HG03565 (cell line): Measurements from ENCODE around the gene INSIG1.

Experiments
- ATAC-seq: cut with Tn5 transposase; IDR thresholded peaks from one replicate; pipeline ENCODE4 v1.9.1; 2021; ENCODE audit warnings: mild to moderate bottlenecking, moderate library complexity; ENCODE audit not compliant: unreplicated experiment

INSIG1 gene

DNA sequence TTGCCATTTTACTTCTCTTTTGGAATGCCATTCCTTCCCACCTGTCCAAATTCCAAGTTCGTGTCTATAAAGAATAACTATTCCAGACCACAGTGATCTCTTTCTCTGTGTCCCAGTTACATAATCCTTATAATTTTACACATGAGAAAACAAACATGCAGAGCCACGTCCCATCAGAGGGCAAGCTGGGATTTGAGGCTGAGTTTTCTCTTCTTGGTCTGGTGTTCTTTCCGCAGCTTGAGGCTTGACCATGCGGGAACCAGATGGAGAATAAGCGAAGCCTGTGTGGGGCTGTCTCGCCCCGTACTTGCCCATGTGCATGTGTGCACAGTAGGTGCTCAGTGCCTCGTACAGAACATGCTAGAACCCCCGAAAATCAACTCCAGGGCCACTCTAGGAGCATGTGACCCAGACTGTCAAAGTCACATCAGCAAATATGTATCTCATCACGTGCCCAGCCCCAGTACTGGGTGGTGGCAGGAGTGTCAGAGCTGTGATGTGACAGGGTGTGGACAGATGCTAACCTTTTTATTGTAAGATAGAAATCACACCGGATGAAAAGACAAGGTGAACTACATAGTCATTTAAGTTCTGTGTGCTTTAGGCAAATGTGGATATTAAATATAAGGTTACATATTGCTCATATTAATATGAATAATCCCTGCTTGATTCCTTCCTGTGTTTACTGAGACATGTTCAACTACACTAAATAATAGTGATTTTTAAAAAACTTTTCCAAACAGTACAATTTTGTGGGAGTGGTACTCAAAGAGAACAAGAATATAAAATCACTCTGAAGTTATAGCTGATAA lies 3.2 kb downstream of the INSIG1 start:
- no peak for ATAC-seq

DNA sequence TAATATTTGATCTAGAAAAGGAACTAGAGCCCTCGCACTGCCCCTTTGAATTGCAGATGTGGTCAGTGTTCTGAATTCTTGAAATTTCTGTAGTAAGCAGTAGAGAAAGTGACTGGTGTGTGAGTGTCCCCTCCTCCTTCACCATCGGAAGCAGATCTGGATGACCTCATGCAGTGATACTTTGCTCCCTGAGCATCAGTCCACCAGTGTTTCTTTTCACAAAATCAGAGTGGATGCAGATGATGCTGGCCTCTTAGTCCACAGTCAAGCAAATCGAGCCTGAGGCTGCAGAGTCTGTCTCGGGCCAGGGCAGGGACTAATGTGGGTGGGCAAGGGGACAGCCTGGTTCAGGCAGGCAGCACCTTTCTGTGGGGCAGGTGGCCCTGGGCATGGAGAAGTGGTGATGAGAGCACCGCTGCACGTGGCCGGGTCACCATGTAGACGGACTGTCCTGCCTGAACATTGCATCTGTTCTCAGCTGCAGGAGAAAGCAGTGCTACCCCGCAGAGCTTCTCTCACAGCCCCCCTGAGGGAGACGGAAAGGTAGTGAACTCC lies 5.4 kb downstream of the INSIG1 start:
- no peak for ATAC-seq

DNA sequence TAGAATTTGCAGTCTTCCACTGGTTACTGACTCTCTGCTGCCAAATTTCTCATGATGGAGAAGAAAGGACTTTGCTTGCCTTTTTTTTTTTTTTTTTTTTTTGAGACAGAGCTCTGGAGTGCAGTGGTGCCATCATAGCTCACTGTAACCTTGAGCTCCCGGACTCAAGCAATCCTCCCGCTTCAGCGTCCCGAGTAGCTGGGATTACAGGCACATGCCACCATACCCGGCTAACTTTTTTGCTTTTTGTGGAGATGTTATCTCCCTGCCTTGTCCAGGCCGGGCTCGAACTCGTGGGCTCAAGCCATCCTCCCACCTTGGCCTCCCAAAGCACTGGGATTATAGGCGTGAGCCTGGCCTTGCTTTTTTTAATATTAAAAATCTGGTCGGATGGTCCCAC lies 6.2 kb downstream of the INSIG1 start:
- ATAC-seq: no peak

DNA sequence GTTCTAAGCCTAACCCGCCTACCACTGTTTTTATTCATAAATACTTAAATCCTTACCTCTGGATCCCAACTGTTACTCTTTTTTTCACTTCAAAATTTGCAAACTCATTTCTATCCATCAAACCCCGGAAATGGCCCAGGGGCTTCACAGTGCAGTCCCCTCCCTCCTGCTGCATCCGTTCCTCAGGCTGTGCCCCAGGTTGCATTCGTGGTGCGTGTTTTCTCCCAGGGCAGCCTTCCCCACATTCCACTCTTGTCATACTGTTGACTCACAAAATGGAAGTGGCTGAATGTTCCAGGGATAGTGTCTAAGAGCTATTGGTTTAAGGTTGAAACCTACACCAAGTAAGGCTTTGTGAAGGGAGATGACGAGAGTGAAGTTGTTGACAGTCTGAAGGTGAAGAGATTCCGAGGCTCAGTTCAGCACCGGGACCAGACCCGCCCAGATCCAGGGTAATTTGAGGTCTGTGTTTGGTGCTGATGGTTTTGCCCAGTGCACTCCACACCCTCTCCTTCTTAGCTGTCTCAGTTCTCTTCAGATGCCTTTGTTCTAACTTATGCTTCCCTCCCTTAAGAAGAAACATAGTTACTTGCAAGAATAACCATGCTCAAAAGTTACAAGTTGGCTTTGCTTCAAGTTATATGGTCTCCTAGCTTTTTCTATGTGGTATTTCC lies 7.7 kb downstream of the INSIG1 start:
- ATAC-seq: no peak

DNA sequence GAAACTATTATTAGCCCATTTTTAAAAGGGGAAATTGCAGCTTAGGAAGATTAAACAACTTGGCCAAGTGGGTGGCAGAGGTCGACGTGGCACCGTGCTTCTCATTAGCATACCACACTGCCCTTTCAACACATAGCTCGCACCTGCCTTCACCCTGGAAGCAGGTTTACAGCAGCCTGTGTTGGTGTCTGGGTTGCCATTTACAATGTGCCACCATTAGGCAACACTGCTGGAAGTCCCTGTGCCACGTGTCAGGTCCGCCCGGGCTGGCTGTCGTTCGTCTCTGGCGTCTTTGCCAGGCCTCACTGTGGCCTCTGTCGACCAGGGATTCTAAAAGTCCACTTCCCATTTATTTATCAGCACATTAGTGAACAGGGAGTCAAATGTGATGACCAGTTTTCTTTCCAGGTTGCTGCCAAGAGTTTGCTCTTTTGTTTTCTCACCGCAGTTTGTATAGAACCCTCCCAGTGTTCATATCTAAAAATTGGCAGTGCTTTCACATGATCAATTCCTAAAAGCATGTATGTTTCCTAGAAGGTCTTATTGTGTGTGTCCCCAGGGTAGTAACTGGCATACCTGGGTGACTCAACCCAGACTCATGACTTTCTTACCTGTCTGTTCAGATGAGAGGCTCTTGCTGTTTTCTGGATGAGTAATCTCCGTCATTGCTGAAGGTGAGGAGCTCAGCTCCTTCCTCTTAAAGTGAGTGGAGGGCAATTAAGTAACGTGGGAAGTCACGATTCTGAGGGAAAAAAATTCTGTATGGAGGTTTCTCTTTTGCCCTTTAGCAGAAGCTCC lies 9.2 kb downstream of the INSIG1 start:
- no peak for ATAC-seq

DNA sequence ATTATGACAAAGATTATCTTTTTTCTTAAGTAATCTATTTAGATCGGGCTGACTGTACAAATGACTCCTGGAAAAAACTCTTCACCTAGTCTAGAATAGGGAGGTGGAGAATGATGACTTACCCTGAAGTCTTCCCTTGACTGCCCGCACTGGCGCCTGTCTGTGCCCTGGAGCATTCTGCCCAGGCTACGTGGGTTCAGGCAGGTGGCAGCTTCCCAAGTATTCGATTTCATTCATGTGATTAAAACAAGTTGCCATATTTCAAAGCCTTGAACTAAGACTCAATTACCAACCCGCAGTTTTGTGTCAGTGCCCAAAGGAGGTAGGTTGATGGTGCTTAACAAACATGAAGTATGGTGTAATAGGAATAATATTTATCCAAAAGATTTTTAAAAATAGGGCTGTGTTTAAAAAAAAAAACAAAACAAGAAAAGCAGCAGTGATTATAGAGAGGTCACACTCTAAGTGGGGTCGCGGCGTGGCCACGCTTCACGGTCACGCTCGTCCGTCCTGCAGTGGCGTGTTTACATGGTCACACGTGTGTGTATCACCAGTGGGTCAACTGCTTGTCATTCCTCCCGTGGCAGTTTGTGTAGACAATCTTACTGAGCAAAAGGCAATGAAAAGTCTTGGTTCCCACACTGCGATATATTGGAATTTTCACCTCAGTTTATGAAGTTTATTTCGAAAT lies 10.8 kb downstream of the INSIG1 start:
- ATAC-seq: no peak

DNA sequence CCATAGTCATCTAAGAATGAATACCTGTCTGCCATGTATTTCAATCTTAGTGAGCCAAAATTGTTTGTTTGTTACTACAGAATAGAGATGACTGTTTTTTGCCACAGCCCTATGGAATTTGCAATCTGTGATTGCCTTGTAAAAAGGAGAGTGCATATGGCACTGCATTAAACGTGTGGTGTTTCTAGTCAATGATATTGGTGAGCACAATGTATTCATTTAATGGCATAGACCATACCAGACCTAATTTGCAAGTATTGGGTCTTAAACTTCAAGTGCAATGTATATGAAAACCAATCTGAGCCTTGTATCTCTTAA lies 11.3 kb downstream of the INSIG1 start:
- no peak for ATAC-seq

DNA sequence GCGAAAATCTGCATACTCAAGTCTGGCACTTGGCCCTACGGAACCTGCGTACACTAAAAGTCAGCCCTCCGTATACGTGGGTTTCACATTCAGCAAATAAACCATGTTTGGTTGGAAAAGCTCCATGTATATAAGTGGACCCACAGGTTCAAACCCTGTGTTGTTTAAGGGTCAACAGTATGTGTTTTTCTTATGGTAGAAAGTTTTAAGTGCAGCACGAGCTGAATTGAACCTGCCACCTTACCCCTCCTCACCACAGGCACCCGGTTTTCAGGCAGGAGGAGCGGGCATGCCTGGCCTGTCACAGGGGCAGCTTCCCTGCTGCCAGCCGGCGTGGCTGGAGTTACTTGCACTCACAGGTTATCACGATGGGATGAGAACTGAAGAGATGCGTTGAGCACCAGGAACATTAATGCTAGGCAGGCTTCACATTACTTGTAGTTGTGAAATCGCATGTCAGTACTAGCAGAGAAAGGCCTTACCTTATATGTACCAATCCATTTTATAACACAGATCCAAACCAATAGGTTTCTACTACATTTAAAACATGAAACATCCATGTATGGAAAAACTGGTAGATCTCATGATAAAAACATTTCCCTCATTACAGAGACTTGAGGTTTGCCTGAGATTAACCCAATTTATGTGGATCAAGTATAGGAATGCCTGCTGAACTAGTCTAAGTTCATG lies 12.9 kb downstream of the INSIG1 start:
- no peak for ATAC-seq

DNA sequence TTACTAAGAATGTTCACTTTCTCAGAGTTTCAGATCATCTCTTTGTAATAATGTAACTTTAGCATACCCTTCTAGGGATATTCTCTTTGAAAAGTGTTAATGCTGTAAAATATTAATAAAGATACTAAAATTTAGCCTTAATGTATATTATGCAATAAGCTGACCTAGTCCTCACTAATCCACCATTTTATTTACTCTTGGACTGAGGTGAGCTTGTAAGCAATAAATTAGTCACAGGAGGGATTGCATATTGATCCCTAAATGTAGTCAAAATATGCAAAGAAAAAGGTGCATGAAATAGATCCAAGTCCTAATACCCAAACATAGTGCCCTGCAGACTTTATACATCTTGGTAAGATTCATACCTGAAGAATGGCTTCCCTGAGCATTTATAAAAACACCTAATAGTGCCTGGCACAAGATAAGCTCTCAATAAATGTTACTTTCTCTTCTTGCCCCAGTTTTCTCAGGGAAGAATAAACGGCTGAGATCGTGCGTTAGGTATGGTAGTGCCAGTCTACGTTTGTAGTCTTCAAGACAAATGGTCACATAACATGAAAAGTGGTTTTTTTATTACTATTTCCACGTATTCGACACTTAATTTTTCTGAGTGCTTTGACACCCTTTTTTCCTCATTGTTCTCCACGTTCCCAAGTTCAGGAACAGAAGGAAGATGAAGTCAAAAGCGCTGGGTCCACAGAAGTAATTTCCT lies 14.3 kb downstream of the INSIG1 start:
- ATAC-seq: no peak

DNA sequence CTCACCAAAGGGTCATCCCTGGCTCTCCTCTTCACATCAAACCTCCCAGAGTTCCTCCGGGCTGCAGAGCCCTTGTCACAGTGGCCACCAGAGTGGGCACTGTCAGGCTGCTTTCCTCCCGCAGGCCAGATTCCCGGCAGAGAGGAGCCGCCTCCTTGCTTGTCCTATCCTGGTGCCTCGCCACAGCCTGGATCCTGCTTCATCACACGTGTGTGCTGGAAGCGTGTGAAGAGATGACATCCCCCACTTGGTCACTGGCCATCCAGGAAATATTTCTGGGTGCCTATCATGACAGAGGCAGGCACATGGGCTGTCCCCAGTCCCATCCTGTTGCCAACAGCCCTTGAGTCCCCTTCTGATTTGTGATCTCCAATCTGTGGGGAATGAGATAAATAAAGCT lies 15.0 kb downstream of the INSIG1 start:
- no peak for ATAC-seq

DNA sequence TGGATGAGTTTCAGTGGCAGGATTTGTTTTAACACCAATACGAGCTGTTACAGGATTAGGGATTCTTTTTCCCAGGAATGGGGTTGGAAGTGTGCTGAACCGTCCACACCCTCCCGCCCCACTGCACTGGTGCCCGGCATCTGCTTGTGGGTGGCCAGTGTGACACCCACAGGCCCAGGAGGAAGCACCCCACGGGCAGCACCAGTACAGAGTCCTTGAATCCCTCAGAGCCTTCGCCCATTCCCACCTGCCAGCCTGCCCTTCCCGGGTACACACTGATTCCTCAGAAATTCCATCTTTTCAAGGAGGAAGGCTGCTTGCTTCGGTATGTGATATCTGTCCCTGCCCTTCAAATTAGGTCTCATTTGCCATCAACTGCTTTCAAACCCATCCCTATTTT lies 15.4 kb downstream of the INSIG1 start:
- no peak for ATAC-seq

DNA sequence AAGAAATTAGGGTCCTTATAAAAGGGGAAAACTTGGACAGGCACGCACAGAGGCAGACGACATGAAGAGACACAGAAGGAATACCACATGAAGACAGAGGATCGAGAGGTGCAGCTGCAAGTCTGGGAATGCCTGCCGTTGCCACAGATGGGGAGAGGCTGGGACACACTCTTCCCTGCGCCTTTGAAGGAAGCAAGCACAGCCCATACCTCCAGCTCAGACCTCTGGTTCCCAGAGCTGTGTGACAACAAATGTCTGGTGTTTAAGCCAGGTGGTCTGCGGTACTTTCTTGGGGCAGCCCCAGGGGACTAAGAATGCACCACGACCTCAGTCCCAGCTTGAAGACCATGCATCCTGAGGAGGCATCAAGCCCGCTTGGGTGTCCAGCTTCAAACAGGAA lies 18.3 kb downstream of the INSIG1 start:
- no peak for ATAC-seq

DNA sequence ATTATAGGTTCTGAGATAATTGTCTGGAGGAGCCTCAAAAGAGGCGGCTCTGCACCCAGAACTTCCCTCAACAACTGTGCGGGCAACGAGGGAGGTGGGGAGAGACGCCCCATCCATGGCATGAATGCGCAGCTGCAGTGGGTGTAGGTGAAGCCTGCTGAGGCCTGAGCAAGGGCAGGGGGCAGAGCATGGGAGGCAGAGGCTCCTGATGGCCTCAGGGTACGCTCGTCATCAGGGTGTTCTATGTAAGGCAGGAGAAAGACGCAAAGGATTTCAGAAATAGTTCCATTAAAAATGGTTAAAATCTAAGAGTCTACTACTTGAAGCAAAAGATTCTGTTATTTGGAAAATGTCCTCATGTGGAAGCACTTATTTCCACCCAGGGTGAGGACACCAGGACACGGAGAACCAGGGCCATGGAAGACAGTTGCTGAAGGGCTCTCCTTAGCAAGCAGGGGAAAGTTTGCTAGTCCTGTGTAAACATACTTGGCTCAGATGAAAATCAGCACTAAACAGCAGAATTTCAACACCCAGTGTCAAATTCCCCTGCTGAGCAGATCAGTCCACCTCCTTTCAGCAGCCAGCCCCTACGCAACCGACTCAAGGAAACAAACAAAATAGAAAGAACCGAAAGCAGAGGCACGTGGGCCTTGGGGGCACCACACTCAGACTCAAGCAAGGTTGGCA lies 18.9 kb downstream of the INSIG1 start:
- ATAC-seq: no peak

DNA sequence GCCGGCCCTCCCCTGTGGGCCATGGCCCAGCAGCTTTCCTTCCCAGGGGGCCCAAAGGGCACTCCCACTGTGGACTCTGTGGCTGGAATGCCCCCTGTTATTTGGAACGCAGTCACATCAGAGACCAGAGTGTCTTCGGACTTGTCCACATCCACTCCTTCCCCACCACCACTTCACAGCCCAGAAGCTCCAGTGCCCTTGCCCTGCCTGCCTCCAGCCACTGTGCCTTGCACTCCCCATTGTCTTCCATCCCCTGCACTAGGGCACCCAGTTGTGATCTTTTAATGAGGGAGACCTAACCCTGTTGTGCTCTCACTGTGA lies 19.4 kb downstream of the INSIG1 start:
- no peak for ATAC-seq

DNA sequence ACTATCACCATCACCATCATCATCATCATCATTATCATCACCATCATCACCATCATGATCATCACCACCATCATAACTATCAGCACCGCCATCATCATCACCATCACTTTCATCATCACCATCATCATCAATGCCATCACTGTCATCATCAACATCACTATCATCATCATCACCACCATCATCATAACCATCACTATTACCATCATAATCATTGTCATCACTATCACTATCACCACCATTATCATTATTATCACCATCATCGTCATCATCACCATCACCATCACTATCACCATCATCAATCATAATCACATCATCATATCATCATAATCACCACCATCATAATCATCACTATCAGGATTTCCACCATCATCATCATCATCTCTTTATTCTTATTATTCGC lies 20.6 kb downstream of the INSIG1 start:
- ATAC-seq: no peak

DNA sequence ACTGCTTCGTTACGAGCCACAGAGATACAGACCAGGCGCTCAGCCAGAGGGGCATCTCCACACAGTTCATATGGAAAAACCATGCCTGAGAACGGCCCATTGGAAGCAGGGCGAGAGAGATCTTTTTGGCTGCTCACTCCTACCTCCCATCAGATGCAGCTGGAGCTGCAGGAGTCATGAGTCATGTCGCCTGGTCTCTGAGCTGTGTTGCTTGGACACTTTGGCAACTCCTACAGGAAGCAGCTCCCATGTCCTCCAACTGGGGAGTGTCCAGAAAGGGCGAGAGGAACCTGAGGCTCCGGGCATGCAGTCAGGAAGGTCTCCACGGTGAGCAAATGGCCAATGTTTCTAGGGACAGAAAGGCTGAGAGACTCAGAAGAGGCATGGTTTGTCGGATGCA lies 24.9 kb downstream of the INSIG1 start:
- no peak for ATAC-seq

DNA sequence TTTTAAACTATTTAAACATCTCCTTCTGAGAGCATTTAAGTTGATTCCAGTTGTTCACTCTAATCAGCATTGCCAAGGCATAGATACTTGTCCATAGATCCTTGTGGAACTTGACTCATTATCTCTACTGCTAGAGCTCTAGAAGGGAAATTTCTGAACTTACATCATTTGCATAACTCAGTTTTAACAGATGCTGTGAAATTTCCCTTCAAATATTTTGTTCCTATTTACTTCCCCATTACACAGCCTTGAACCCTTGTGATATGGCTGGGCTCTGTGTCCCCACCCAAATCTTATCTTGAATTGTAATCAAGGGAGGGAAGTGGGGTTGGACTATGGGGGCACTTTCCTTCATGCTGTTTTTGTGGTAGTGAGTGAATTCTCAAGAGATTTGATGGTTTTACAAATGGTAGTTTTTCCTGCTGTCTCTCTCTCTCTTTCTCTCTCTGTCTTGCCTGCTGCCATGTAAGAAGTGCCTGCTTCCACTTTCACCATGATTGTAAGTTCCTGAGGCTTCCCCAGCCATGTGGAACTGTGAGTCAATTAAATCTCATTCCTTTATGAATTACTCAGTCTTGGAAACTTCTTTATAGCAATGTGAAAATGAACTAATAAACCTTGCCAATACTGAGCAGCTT lies 25.4 kb downstream of the INSIG1 start:
- no peak for ATAC-seq

DNA sequence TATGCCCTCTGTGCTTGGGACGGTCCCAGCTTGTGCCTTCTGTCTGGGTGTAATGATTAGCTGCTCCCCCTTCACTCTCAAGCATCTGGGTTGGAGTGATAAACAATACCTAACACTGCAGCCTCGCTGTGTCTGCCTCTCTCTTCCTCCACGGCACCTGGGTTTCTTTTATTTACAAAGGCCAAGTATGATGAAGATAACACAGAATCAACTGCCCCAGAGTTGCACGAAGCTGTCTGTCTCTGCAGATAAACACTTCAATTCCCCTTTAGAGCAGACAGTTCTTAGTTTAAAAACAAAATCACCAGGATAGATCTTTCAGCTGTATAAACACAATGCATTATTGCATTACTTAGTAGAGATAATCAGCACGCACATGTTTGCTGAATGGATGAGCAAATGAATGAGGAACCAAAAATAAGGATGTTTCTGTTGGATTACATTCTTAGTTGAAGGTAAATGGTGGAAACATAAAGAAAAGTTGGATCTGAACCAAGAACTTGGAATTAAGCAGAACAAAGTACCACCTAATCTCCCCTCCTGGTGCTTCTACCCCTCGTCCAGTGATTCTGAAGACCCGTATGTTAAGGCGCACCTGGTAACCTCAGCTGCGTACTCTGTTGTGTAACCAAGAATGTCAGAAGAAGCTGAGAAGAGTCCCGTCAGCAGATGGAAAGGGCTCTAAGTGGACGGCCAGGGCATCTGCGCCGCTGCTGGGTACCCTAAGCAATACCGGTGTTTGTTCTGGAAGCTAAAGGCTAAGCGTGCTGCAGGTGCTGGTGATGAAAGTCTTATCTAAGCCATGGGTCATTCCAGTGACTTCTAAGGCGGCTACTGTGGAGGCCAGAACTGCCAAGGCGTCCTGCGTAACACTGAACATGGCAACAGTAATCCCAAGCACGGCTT lies 26.6 kb downstream of the INSIG1 start:
- no peak for ATAC-seq
